K562 (cell line): ENCODE measurements around the gene CRAT. TPM values are rescaled to one million over a fixed set of nuclear protein-coding genes. Genes with fewer than 3 reads are reported as not detected.
A peak's percentile ranks its signal among the peaks of the same experiment; 100 is the strongest.

Experiments used
- CUX1 ChIP-seq: fragments of 200-800 bp; sonication (Bioruptor generic); IDR thresholded peaks from 2 replicates; pipeline ENCODE4 v1.6.1; 2016; ENCODE audit warnings: missing genetic modification characterization, missing compliant biosample characterization
- KAT7 ChIP-seq: sonication (generic); formaldehyde crosslinking; IDR thresholded peaks from 2 replicates; pipeline ENCODE4 v1.8.0; 2022; ENCODE audit warnings: missing genetic modification reagents, mild to moderate bottlenecking, borderline replicate concordance
- MEIS2 ChIP-seq: fragments of 450-650 bp; IDR thresholded peaks from 2 replicates; pipeline ENCODE4 v1.6.1; 2014; ENCODE audit warnings: mild to moderate bottlenecking; ENCODE audit not compliant: partially characterized antibody
- PKNOX1 ChIP-seq: fragments of 450-650 bp; IDR thresholded peaks from 2 replicates; pipeline ENCODE4 v1.6.1; 2016
- POLR2H ChIP-seq: IDR thresholded peaks from 2 replicates; pipeline ENCODE4 v1.6.1; 2016; ENCODE audit warnings: missing genetic modification characterization, low read depth, mild to moderate bottlenecking, control low read depth, missing compliant biosample characterization, moderate library complexity
- PRMT5 ChIP-seq: sonication (generic); formaldehyde crosslinking; IDR thresholded peaks from 2 replicates; pipeline ENCODE4 v1.5.0; 2020; ENCODE audit warnings: missing genetic modification reagents
- RBM14 ChIP-seq: fragments of 200-400 bp; formaldehyde crosslinking; IDR thresholded peaks from 2 replicates; pipeline ENCODE4 v1.6.1; 2018; ENCODE audit warnings: low read depth, mild to moderate bottlenecking, low read length, moderate library complexity, borderline replicate concordance; ENCODE audit not compliant: insufficient read depth
- RFX7 ChIP-seq: fragments of 250-450 bp; sonication (Bioruptor Pico); IDR thresholded peaks from 2 replicates; pipeline ENCODE4 v1.5.1; 2021; ENCODE audit warnings: mild to moderate bottlenecking
- SNRNP70 ChIP-seq: fragments of 200-400 bp; formaldehyde crosslinking; optimal IDR thresholded peaks from 2 replicates; pipeline ENCODE3; 2017; ENCODE audit warnings: low read depth, low read length
- SRSF3 ChIP-seq: fragments of 200-400 bp; formaldehyde crosslinking; IDR thresholded peaks from 2 replicates; pipeline ENCODE4 v1.6.1; 2016; ENCODE audit warnings: mild to moderate bottlenecking, low read length, moderate library complexity; ENCODE audit not compliant: insufficient read depth
- SRSF9 ChIP-seq: fragments of 200-400 bp; formaldehyde crosslinking; IDR thresholded peaks from 2 replicates; pipeline ENCODE4 v1.6.1; 2017; ENCODE audit warnings: low read depth, low read length, borderline replicate concordance
- TFE3 ChIP-seq: fragments of 450-650 bp; formaldehyde crosslinking; IDR thresholded peaks from 2 replicates; pipeline ENCODE4 v1.4.0; 2020; ENCODE audit warnings: mild to moderate bottlenecking, mixed read lengths
- TOE1 ChIP-seq, 2 experiments: fragments of 450-650 bp in 1 of 2; sonication (generic) in 1 of 2; formaldehyde crosslinking in 1 of 2; IDR thresholded peaks; 2 replicates each; pipeline versions ENCODE4 v1.7.1 to v1.8.0; 2016 to 2022; ENCODE audit warnings: borderline replicate concordance in 2 of 2, mild to moderate bottlenecking in 2 of 2, antibody characterized with exemption in 1 of 2, inconsistent platforms in 1 of 2, low read depth in 1 of 2, missing genetic modification reagents in 1 of 2, moderate library complexity in 1 of 2
- ZBTB5 ChIP-seq: fragments of 450-650 bp; IDR thresholded peaks from 2 replicates; pipeline ENCODE4 v1.6.1; 2017; ENCODE audit warnings: antibody characterized with exemption
- ZKSCAN8 ChIP-seq: fragments of 200-800 bp; sonication (Bioruptor generic); IDR thresholded peaks from 2 replicates; pipeline ENCODE4 v1.6.1; 2016; ENCODE audit warnings: missing genetic modification characterization, missing compliant biosample characterization
- ZNF121 ChIP-seq: sonication (generic); formaldehyde crosslinking; conservative IDR thresholded peaks from 2 replicates; pipeline ENCODE4 v1.8.0; 2022; ENCODE audit warnings: missing genetic modification reagents
- ZNF347 ChIP-seq: fragments of 450-650 bp; formaldehyde crosslinking; IDR thresholded peaks from 2 replicates; pipeline ENCODE4 v1.4.0; 2020; ENCODE audit warnings: low read depth, mild to moderate bottlenecking, moderate library complexity
- ZNF77 ChIP-seq: fragments of 250-450 bp; sonication (Bioruptor Pico); IDR thresholded peaks from 2 replicates; pipeline ENCODE4 v1.5.0; 2020
- polyA plus RNA-seq, 8 experiments: library from polyadenylated mRNA; depleted of rRNA in 4 of 8; stranded (reverse) in 5 of 8; unstranded in 3 of 8; fragments of >200 nt; fragmentation: Nextera tagmentation in 2 of 8; fragmentation: Illumina TruSeq in 1 of 8; extraction: Ambion mirVana in 2 of 8; extraction: Trizol in 1 of 8; gene quantifications; 2 replicates each; pipeline versions ENCODE4 v1.2.1 to v1.2.3, GENCODE V29; 2011 to 2014; ENCODE audit warnings: inconsistent platforms in 1 of 8, missing spikeins in 1 of 8
- total RNA-seq, 7 experiments: library from RNA; depleted of rRNA in 6 of 7; stranded (reverse); fragments of >200 nt in 6 of 7; fragmentation: Illumina TruSeq in 2 of 7; extraction: Trizol in 2 of 7; gene quantifications; 2 replicates each; pipeline versions ENCODE4 v1.2.1 to v1.2.3, GENCODE V29; 2011 to 2021; ENCODE audit warnings: low replicate concordance in 1 of 7

The CRAT gene
- total and polyA plus RNA-seq, 9 of the 15 experiments (the other 6 are each of a cell fraction or from before 2014, with no cell fraction given) = 0.20 to 13.8 (median 5.4) TPM

GRCh38 chr9:129139993-129140396, 29.4 kb upstream of the CRAT start (continued):
- TF ChIP-seq TFE3 (CRISPR knock-in tag) = no peak
- peak; percentile 62 for TF ChIP-seq MEIS2
- TF ChIP-seq ZKSCAN8 (CRISPR knock-in tag) = peak; percentile 27; the same call in 1 of the 2 replicates
- TF ChIP-seq ZNF347 = no peak
- no peak for TF ChIP-seq PRMT5 (CRISPR knock-in tag)
- TF ChIP-seq POLR2H (tag) = no peak; the same call in none of the 2 replicates
- TF ChIP-seq ZNF121 (CRISPR knock-in tag) = no peak
- TF ChIP-seq RFX7 (CRISPR knock-in tag) = no peak
- TF ChIP-seq KAT7 (CRISPR knock-in tag) = no peak
- TF ChIP-seq CUX1 (CRISPR knock-in tag) = no peak
- no peak for TF ChIP-seq SRSF9
- no peak for TF ChIP-seq ZBTB5
- no peak for TF ChIP-seq SRSF3
- no peak for TF ChIP-seq RBM14
- TF ChIP-seq ZNF77 (CRISPR knock-in tag) = no peak
- TF ChIP-seq SNRNP70 = no peak
- no peak for TF ChIP-seq TOE1 (IDR thresholded peaks at IDR 0.05; ENCODE audit: borderline replicate concordance)
- TF ChIP-seq TOE1 (CRISPR knock-in tag; IDR thresholded peaks at IDR 0.05; ENCODE audit: borderline replicate concordance, low read depth) = no peak
- TF ChIP-seq PKNOX1 = peak; percentile 78
